ENCODE measurements around the gene NUMB.

Gene NUMB

DNA sequence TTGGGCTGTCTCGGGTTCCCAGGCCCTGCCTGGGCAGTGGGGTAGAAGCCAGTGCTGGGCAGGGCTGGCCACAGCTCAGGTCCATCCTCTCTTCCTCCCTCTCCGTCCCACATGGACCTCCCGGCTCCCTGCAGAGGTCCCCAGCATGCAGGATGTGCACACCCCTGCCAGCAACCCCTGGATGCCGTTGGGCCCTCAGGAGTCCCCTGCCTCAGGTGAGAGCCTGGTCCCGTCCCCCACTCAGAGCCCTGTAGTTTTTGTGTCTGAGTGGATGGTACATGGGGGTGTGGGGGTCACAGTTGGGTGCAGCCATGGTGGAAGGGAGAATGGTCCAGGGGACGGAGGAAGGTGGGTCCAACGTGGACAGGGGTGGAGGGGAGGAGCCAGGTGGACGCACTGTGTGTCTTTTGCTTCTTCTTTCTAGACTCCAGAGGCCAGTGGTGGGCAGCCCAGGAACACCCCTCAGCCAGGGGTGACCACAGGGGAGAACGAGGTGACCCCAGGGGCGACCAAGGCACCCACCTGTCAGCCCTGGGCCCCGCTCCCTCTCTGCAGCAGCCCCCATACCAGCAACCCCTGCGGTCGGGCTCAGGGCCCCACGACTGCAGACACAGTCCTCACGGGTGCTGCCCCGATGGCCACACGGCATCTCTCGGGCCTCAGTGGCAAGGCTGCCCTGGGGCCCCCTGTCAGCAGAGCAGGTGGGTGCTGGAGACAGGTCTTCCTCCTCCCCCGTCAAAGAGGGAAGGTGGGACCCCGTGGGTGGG is 199.3 kb downstream of the NUMB start:
- DNase-seq = no peak

DNA sequence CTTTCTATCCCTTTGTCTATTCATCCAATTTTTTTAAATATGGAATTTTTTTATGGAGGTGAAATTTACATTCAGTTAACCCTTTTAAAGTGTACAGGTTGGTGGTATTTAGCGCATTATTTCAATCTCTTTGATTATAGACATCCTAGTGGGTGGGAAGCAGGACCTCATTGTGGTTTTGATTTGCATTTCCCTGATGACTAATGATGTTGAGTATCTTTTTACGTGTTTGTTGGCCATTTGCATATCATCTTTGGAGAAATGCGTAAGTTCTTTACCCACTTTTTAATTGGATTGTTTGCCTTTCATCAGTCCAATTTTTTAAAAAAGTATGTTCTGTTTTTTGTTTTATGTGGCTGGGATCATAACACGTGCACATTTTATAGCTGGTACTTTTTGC is 200.3 kb downstream of the NUMB start:
- no peak for DNase-seq

DNA sequence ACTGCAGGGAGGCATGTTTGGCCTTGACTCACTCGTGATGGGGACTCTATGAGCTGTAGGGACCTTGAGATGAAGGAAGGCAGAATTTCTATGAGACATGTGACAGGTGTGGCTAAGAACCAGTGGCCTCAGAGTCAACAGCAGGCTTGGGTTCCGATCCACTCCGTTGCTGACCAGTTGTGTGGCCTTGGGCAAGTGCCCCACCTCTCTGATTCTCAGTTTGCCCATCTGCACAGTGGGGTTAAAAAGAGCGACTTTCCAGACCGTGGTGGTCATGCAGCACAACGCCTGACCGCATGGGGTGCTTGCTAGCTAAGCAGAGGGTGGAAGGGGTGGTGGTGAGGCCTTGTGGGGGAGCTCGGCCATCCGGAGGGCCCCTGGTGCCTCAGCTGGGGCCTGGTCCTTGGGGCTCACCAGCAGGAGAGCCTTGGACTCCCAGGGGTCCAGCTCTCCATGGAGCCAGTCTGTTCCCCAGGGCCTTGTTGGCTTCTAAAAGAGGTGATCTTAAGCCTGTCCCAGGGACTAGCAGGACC is 202.6 kb downstream of the NUMB start:
- DNase-seq = no peak

DNA sequence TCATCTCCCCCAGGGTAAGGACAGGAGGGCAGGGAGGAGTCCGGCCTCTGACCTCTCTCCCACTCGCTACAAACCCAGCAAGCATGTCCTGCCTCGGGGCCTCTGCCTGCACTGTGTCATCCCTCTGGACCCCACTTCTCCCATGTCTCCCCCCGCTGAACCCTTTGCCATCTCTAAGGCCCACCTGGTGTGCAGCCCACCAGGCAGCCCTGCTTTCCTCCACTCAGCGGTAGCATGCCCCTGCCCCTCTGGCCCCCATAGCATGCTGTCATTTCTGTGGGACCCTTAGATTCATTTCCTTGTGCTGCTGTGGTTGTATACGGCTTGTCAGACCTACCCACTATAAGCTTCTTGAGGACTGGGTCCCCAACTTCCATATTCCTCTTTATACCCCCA is 203.3 kb downstream of the NUMB start:
- DNase-seq = no peak

DNA sequence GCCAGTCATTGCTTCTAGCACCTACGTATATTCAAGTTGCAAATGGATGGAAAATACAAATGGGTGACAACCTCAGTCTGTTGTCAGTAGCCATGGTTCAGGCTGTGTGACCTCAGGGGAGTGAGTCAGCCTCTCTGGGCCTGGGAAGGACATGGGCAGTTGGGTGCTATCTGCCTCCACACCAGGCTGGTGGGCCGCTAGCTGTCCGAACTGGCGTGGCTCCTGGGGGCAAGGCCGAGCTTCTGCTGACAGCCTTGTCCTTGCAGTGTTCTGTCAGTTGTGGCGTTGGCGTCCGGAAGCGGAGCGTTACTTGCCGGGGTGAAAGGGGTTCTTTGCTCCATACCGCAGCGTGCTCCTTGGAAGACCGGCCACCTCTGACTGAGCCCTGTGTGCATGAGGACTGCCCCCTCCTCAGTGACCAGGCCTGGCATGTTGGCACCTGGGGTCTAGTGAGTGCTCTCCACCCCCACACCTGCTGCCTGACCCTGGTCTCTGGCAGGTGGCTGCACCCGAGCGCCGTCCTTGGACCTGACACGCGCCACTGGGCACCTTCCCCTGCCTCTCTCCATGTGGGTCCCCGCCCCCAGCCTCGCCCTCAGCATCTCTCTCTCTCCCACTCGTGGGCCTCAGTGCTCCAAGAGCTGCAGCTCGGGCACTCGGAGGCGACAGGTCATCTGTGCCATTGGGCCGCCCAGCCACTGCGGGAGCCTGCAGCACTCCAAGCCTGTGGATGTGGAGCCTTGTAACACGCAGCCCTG is 203.9 kb downstream of the NUMB start:
- DNase-seq = no peak

DNA sequence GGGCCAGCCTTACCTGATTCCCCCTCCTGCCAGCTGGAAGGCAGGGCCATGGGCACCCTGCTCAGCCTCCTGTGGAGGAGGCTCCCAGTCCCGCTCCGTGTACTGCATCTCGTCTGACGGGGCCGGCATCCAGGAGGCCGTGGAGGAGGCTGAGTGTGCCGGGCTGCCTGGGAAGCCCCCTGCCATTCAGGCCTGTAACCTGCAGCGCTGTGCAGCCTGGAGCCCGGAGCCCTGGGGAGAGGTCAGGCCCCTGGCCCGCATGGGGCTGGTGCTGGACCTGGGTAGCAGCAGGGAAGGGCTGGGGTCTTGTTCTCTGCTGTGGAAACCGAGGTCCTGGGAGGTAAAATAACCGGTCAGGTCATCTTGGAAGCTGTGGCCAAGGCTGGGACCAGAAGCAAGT is 204.6 kb downstream of the NUMB start:
- no peak for DNase-seq

DNA sequence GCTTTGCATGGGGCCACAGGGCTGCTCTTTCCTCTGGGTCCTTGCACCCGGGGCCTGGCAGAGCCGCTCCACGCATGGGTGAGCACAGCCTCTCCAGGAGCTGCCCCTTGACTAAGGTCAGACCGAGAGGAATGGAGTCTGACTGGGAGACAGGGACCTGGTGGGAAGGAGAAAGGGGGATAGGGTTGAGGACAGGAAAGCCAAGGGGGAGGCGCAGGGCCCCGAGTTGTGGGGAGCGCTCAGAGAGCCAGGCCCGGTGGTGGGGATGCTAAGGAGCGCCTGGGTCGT is 205.1 kb downstream of the NUMB start:
- no peak for DNase-seq

DNA sequence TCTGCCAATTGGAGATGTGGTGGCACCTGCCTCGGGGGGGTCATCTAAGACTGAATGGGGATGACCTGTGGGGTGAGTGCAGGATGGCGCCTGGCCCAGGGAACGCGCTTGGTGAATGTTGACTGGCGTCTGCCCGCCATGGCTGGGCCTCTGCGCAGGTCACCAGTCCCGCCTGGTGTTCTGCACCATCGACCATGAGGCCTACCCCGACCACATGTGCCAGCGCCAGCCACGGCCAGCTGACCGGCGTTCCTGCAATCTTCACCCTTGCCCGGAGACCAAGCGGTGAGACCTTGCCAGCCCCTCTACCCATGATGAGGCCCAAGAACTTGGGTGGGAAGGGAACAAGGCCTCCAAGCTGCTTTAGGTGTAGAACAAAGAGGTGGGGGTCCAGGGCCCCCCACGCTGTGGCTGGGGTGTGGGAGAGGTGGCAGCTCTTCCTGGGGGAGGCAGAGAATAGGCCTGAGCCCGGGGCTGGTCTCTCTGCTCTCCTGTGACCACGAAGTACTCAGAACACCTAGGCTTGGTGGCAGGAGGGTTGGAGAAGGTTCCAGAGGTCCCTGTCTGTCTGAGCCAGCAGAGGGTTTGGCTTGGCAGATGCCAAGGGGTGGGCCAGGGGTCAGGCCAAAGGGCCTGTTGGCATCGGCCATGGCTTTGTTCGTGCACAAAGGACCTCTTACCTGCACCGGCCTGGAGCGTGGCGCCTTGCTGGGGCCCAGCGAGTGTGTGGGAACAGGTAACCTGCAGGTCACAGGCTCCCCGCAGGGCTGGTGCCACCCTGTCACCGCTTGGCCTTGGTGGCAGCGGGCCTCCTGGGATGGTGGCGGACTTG is 205.6 kb downstream of the NUMB start:
- no peak for DNase-seq

DNA sequence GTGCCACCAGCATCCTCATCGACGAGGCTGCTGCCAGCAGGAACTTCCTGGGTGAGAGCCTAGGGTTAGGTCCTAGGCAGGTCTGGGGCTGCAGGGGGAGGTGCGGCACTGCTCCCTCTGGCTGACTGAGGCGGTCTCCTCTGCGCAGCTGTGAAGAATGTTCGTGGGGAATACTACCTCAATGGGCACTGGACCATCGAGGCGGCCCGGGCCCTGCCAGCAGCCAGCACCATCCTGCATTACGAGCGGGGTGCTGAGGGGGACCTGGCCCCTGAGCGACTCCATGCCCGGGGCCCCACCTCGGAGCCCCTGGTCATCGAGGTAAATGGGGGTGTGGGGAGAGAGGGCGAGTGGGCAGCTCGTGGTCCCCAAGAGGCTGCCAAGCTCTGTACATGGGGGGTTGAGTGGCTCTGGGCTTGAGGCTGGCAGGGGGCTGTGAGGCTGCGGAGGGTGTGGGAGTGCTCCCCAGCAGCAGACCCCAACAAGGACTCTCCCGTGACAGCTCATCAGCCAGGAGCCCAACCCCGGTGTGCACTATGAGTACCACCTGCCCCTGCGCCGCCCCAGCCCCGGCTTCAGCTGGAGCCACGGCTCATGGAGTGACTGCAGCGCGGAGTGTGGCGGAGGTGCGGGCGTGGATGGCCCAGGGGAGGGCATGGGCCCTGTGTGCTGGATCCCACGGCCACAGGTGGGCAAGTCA is 206.7 kb downstream of the NUMB start:
- no peak for DNase-seq

DNA sequence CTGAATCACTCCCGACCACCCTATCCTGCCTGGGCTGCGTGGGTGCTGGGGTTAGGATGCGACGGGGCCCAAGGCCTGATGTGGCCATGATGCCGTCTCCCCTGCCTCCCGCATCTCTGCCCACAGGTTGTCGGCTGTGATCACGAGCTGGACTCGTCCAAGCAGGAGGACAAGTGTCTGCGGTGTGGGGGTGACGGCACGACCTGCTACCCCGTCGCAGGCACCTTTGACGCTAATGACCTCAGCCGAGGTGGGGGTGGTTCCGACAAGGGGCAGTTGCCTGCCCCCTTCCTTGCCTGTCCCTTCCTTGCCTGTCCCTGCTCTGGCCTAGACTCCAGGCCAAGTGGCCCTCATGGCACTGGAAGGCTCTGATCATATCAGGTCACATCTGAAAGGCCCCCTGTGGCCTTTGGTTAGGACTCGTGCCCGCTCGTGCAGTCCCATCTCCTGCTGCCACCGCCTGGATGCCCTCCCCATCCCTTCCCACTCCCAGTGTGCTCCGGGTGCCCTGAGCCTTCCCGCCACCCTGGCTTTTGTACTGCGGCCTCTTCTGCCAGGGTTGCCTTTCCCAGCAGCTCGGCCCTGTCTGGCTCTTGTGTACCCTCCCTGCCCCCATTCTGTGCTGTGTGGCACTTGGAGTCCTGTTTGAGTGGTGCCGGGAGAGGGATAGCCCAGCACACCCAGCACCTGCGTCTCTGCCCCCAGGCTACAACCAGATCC is 207.4 kb downstream of the NUMB start:
- DNase-seq = no peak

DNA sequence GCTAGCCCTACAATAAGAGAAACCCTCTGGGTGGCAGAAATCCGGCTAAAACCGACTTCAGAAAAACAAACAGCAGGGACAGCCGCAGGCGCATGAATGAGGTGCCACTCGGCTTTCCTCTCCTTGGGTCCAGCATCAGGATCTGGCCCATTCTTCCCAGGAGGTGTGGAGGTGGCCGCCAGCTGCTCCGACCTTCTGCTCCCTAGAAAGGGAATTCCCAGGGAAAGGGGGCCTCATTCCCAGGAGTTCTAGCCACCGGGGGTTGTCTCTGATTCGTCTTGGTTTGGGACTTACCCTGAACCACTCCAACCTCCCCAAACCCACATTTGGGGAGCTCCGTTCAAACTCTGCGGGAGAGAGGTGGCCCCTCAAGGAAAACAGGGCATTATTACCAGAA is 208.0 kb downstream of the NUMB start:
- no peak for DNase-seq

DNA sequence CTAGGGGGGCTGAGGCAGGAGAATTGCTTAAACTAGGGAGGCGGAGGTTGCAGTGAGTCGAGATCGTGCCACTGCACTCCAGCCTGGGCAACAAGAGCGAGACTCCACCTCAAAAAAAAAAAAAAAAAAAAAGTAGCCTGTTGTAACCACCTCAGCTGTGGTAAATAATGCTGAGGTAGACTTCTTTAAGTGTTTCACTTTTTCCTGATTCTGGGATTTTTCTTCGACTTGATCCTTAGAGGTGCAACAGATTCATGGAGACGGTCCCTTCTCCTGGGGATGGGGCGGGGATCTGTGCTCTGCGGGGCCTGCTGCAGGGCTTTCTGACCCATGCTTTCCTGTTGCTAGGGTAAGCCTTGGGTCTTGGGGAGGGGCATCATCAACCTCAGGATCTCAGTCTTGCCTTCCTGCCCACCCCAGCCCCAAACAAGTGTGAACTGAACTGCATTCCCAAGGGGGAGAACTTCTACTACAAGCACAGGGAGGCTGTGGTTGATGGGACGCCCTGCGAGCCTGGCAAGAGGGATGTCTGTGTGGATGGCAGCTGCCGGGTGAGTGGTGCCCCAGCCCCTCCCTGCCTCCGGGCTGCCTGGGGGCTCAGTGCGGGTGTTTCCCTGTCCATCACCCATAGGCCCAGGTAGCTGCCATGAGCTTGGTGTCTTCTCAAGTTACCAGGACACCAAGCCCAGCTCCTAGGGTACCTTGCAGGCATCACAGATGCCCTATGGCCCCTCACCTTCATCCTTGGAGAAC is 208.6 kb downstream of the NUMB start:
- DNase-seq = no peak

DNA sequence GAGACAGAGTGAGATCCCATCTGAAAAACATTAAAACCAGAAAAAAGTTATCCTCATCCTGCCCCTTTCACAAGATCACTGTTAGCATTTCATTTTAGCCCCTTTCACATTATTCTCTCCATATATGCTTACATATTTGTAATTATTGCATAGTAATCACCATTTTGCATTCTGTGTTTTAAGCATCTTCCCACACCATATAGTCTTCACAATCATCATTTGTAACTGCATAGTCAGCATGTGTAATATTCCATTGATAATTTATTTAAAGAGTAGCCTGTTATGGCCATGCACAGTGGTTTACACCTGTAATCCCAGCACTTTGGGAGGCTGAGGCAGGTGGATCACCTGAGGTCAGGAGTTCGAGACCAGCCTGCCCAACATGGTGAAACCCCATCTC is 209.2 kb downstream of the NUMB start:
- DNase-seq = no peak

DNA sequence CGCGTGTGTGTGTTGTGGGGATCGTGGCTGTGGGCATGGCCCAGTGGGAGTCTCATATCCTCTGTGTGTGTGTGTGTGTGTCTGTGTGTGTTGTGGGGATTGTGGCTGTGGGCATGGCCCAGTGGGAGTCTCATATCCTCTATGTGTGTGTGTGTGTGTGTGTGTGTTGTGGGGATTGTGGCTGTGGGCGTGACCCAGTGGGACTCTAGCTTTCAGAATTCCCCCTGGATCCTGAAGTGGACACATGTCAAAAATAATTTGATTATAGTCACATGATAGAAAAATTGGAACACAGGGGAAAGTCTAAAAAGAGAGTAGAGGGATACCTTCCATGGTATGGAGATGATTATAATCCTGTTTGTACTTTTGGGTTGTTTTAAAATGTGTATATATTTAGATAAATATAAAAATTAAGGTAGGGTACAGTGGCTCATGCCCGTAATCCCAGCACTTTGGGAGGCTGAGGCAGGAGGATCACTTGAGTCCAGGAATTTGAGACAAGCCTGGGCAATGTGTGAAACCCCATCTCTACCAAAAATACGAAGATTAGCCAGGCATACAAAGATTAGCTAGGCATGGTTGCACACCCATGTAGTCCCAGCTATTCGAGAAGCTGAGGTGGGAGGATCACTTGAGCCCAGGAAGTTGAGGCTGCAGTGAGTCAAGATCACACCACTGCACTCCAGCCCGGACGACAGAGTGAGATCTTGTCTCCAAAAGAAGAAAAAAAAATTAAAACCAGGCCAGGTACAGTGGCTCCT is 210.1 kb downstream of the NUMB start:
- no peak for DNase-seq

DNA sequence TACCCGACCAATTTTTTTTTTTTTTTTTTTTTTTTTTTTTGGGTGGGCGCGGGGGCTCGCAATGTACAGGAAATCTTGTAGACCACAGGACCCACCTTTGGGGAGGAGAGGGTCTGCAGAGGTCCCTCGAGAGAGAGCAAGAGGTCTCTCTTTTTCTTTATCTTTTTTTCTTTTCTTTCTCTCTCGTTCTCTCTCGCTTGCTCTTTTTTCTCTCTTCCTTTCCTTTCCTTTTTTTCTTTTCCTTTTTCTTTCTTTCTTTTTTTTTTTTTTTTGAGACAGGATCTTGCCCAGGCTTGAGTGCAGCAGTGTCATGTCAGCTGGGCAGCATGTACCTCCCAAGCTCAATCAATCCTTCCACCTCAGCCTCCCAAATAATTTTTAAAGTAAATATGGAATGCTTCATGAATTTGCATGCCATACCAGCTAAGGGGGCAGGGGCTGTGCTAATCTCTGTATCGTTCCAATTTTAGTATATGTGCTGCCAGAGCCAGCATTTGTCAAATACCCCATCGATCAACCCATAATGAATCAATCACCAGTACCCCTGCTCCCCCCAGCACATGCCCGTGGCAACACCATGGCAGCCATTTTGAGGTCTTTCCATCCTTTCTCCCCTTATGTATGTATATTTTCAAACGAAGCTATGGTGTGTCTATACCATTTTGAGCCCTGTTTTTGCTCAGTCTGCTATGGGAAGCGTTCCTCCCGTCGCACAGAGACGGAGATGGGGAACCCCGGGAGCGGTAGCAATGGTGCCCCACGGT is 211.8 kb downstream of the NUMB start:
- no peak for DNase-seq

DNA sequence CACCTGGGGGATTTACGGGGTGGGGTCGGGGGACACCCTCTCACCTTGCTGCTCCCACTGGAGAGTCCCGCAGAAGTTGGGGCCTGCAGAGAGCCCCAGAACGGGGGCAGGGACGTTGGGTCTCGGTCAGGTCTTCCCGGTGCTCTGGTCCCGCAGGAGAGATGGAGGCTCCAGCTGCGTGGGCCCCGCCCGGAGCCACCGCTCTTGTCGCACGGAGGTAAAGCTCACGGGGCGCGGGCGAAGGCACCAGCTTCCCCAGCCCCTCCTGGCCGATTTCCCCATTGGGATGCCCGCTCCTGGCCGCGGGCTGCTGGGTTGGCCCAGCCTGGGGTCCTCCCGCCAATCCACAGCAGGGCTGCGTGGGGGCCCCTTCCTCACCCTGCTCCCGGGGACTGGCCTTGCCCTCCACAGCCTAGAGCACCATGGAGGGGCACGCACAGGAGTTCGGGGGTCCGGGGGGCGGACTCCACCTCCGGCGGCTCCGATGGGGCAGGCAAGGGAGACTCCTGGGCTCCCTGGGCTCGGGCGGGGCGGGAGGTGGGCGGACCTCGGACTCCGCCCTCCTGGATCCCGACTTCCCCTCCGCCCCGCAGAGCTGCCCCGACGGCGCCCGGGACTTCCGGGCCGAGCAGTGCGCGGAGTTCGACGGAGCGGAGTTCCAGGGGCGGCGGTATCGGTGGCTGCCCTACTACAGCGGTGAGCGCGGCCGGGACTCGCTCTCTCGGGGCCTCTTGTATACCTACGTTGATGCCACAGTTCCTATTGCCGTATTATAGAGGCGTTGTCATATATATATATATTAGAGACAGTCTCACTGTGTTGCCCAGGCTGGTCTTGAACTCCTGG is 212.6 kb downstream of the NUMB start:
- DNase-seq = peak in 3 of 5 donors; percentile 16 to 46 (median 25)

DNA sequence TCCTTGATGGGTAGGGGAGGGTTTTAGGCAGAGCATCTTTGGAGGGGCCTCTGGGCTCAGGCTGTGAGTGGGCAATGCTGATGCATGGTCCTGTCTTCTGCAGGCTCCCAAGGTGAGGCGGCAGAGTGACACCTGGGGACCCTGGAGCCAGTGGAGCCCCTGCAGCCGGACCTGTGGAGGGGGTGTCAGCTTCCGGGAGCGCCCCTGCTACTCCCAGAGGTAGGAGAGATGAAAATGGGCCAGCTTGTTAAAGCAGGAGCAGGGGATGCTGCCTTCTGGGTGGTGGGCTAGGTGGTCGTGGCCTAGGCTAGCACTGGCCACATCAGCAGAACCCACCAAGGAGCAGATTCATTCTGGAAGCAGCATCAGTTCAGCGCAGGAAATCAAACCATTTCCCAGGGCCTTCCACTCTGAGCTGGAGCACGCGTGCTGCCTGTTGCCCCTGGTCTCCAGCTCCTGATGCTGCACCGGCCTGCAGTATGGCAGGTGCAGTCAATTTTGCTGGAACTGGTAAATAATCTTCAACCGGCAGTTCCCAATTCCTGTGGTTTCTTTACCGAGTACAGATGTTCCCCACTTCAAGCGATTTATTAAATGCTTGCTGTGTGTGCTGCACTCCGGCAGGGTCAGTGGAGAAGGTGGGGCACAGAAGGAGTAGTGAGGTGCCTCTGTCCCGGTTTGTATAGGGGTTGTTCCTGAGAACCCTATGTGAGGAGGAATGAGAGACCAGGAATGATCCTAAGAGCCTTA is 213.6 kb downstream of the NUMB start:
- DNase-seq = no peak

DNA sequence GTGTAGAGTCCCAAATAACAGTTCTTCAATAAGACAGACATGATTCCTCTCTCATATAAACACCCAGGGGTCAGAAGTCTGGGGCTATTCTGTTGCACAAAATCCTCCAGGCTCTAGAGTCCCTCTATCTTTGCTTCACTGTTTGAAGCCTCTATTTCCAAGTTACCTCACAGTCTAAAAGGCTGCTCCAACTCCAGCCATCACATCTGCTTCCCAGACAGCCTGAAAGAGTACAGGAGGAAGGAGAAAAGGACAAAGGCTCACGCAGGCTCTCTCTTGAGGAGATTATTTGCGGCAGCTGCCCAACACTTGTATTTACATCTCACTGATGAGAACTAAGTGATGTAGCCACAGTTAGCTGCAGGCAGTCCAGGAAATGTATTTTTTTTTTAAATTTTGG is 214.6 kb downstream of the NUMB start:
- DNase-seq = no peak
